Astrocyte of the spinal cord (primary cell): Measurements from ENCODE around the gene RBM33.

ENCODE experiments used
- DNase-seq: peaks from one replicate; pipeline ENCODE4 v3.0.0; 2011; ENCODE audit warnings: low read depth, low spot score
- H3K4me3 ChIP-seq: 2 replicates; pipeline ENCODE4 v1.5.1; 2011; ENCODE audit warnings: low read depth, mild to moderate bottlenecking, low read length, moderate library complexity
- CTCF ChIP-seq: IDR thresholded peaks from 2 replicates; pipeline ENCODE4 v1.5.1; 2012; ENCODE audit warnings: low read depth, mild to moderate bottlenecking, low read length, inconsistent platforms
- in situ Hi-C: cut with HindIII; loops from 2 replicates; pipeline ENCODE4 v1.10.0; 2017; ENCODE audit warnings: low sequenced_read_pairs

Gene RBM33

GRCh38 chr7:155774947-155775346, 130.5 kb downstream of the RBM33 start:
- DNase-seq = no peak
- TF ChIP-seq CTCF = no peak
- in situ Hi-C loops = no loop called here
- H3K4me3 ChIP-seq = no peak overlapping the region

DNA sequence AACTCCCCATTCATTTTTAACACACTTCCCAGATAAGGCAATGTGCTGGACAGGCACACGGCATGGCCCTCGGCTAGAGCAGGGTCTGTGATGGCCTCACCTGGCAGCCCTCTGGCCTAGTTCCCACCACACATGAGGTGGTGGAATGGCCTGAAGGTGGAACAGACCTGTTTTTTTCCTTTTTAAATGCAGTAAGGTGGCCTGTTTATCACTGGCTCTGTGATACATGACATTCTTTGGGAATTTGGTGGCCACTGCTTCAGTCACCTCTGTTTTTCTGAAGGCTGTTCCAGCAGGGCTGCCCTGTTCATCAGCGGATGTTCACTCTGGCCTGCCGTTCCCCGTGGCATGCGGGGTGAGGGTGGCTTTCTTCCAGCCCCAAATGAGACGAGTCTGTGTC, 131.2 kb downstream of the RBM33 start:
- no peak overlapping the region for H3K4me3 ChIP-seq
- peak; percentile 22 for DNase-seq
- in situ Hi-C loops = no loop called here
- TF ChIP-seq CTCF = no peak

GRCh38 chr7:155776606-155777005, 132.1 kb downstream of the RBM33 start:
- TF ChIP-seq CTCF = no peak
- no peak overlapping the region for H3K4me3 ChIP-seq
- DNase-seq = no peak
- in situ Hi-C loops = no loop called here

GRCh38 chr7:155778349-155778748, 133.9 kb downstream of the RBM33 start:
- TF ChIP-seq CTCF = no peak
- in situ Hi-C loops = no loop called here
- DNase-seq = no peak
- H3K4me3 ChIP-seq = no peak overlapping the region

DNA sequence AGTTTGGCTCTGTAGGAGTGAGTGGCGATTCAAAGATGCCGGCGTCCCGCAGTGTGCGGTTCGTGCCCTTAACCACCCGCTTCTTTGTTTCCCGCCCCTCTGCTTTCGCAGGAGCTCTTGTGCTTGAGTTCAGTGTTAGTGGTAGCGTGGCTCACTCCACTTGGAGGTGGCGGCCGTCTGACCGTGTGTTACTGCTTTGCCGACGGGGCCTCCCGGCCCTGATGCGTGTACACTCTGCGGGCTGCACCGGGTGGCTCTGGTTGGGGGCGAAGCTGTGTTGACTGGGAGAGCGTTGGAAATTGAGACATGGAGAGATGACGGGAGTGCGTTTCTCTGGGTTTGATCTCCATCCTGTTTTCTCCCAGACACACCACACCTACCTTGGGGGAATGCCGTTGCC, 136.4 kb downstream of the RBM33 start:
- no peak overlapping the region for H3K4me3 ChIP-seq
- TF ChIP-seq CTCF = no peak
- DNase-seq = no peak
- in situ Hi-C loops = no loop called here

- no peak for DNase-seq
- TF ChIP-seq CTCF = no peak
- in situ Hi-C loops = no loop called here
- no peak overlapping the region for H3K4me3 ChIP-seq
These were observed 137.0 kb downstream of the RBM33 start for GRCh38 chr7:155781433-155781832.

DNA sequence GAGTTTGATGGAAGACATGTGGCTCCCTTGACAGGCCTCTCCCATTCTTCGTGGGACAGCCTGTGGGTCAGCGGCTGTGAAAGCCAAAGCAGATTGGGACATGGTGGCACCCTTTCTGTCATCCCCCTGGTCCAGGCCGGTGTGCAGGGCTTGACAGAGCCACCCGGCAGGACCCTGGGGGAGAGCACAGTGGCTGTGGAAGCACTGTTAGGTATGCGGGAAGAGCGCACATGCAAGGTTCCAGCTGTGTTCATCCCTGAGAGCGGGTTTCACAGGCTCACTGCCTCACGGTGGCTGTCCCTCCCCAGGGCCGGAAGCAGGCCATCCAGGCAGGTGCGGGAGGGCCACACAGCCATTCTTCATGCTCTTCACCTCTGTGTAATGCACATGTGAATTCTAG, 138.0 kb downstream of the RBM33 start:
- H3K4me3 ChIP-seq = no peak overlapping the region
- no peak for DNase-seq
- TF ChIP-seq CTCF = no peak
- in situ Hi-C loops = no loop called here
